Astrocyte (in vitro differentiated cells and primary cell): ENCODE results near the gene HAPSTR1.
"Not testable (repeated sequence)": the region's sequence is repeated elsewhere in the genome, so short reads cannot be mapped to it uniquely, and the experiment has no call there.

Source experiments
- CTCF ChIP-seq: IDR thresholded peaks from 2 replicates; pipeline ENCODE4 v1.5.1; 2011; ENCODE audit warnings: low read depth, mild to moderate bottlenecking, inconsistent platforms, low read length, moderate library complexity; ENCODE audit not compliant: insufficient read depth
- EZH2 ChIP-seq: IDR thresholded peaks from 2 replicates; pipeline ENCODE4 v1.6.1; 2012; ENCODE audit warnings: mild to moderate bottlenecking, low read length, inconsistent platforms; ENCODE audit not compliant: insufficient read depth

GRCh38 chr16:9078467-9079429 is 12.7 kb upstream of the HAPSTR1 start:
- not testable (repeated sequence) for TF ChIP-seq CTCF, EZH2
